TTC549 (cell line): ENCODE data around the gene SMAD4.
"Not testable (repeated sequence)": the region's sequence is repeated elsewhere in the genome, so short reads cannot be mapped to it uniquely, and the experiment has no call there.

Experiments used
- FAIRE-seq: peaks from 2 replicates; lab custom pipeline; 2012; peaks lifted over from hg19 to GRCh38; lab: Jason Lieb, UNC

Gene SMAD4

GRCh38 chr18:51111633-51112355, 81.8 kb downstream of the SMAD4 start:
- not testable (repeated sequence) for FAIRE-seq

GRCh38 chr18:51116996-51117395, 87.0 kb downstream of the SMAD4 start:
- FAIRE-seq, result not testable (repeated sequence)

- FAIRE-seq, result not testable (repeated sequence)
These were observed 89.5 kb downstream of the SMAD4 start for GRCh38 chr18:51119561-51119960.

- not testable (repeated sequence) for FAIRE-seq
These were observed 90.0 kb downstream of the SMAD4 start for GRCh38 chr18:51119976-51120375.

GRCh38 chr18:51120809-51121596, 91.0 kb downstream of the SMAD4 start:
- no peak for FAIRE-seq

GRCh38 chr18:51121597-51121857, 91.5 kb downstream of the SMAD4 start:
- no peak for FAIRE-seq

GRCh38 chr18:51122266-51123045, 92.4 kb downstream of the SMAD4 start:
- FAIRE-seq, result no peak

GRCh38 chr18:51123046-51123395, 93.0 kb downstream of the SMAD4 start:
- FAIRE-seq, result no peak

GRCh38 chr18:51123481-51123880, 93.5 kb downstream of the SMAD4 start:
- FAIRE-seq, result no peak

GRCh38 chr18:51123936-51124486, 94.0 kb downstream of the SMAD4 start:
- FAIRE-seq, result no peak

GRCh38 chr18:51125976-51126375, 96.0 kb downstream of the SMAD4 start:
- FAIRE-seq, result no peak

GRCh38 chr18:51127664-51128063, 97.7 kb downstream of the SMAD4 start:
- no peak for FAIRE-seq

- no peak for FAIRE-seq
These were observed 98.5 kb downstream of the SMAD4 start for GRCh38 chr18:51128533-51128932.

GRCh38 chr18:51132256-51132935, 102.4 kb downstream of the SMAD4 start:
- no peak for FAIRE-seq

GRCh38 chr18:51133580-51134160, 103.7 kb downstream of the SMAD4 start:
- no peak for FAIRE-seq
